DMS79 (cell line): ENCODE data around the gene MROH2A.
"Not testable (repeated sequence)": the region's sequence is repeated elsewhere in the genome, so short reads cannot be mapped to it uniquely, and the experiment has no call there.

ENCODE experiments used
- DNase-seq: peaks from one replicate; lab custom pipeline; 2025; lab: John Stamatoyannopoulos, UW

The MROH2A gene

GRCh38 chr2:233778030-233778429, at the start of gene MROH2A:
TSS of gene MROH2A (plus strand) at chr2:233778330. CDS start at chr2:233779359, 1,029 bp downstream.
- DNase-seq, result no peak

- DNase-seq, result no peak
Measured at GRCh38 chr2:233728723-233729301, 49.3 kb upstream of the MROH2A start, which contains the start of gene UGT1A3. TSS of gene UGT1A3 (plus strand) at chr2:233729042. CDS start at chr2:233729127, 85 bp downstream.

- not testable (repeated sequence) for DNase-seq
Measured at GRCh38 chr2:233736868-233737653, 41.1 kb upstream of the MROH2A start.

GRCh38 chr2:233740870-233741269, 37.3 kb upstream of the MROH2A start:
- no peak for DNase-seq

GRCh38 chr2:233743464-233744259, 34.5 kb upstream of the MROH2A start:
- no peak for DNase-seq

- DNase-seq, result no peak
Measured at GRCh38 chr2:233745073-233745755, 32.9 kb upstream of the MROH2A start.

GRCh38 chr2:233745838-233746237, 32.3 kb upstream of the MROH2A start:
- DNase-seq, result not testable (repeated sequence)

- DNase-seq, result no peak
Measured at GRCh38 chr2:233746475-233747282, 31.5 kb upstream of the MROH2A start.

- no peak for DNase-seq
Measured at GRCh38 chr2:233747283-233747544, 30.9 kb upstream of the MROH2A start.

GRCh38 chr2:233750689-233751088, 27.4 kb upstream of the MROH2A start:
- not testable (repeated sequence) for DNase-seq

- DNase-seq, result not testable (repeated sequence)
Measured at GRCh38 chr2:233751212-233752009, 26.7 kb upstream of the MROH2A start.

GRCh38 chr2:233754872-233755611, 23.1 kb upstream of the MROH2A start:
- DNase-seq, result no peak

- no peak for DNase-seq
Measured at GRCh38 chr2:233756429-233757081, 21.6 kb upstream of the MROH2A start.

GRCh38 chr2:233758141-233758540, 20.0 kb upstream of the MROH2A start:
- DNase-seq, result no peak

GRCh38 chr2:233758849-233759248, 19.3 kb upstream of the MROH2A start:
- DNase-seq, result no peak

GRCh38 chr2:233760043-233760442, 18.1 kb upstream of the MROH2A start, which contains the start of gene UGT1A1:
TSS of gene UGT1A1 (plus strand) at chr2:233760270. CDS start at chr2:233760288, 18 bp downstream.
- DNase-seq, result no peak

GRCh38 chr2:233761040-233761769, 16.9 kb upstream of the MROH2A start:
- no peak for DNase-seq

GRCh38 chr2:233764264-233764663, 13.9 kb upstream of the MROH2A start:
- DNase-seq, result no peak

GRCh38 chr2:233764761-233765160, 13.4 kb upstream of the MROH2A start:
- DNase-seq, result no peak
